Dedifferentiated amniotic fluid mesenchymal stem cell (primary cell): ENCODE results near the gene ADAP1.
"Not testable (repeated sequence)": the region's sequence is repeated elsewhere in the genome, so short reads cannot be mapped to it uniquely, and the experiment has no call there.

Experiments
- DNase-seq: peaks from one replicate; pipeline ENCODE4 v3.0.0-alpha.2; 2016; ENCODE audit errors: extremely low spot score

ADAP1 gene, protein sequence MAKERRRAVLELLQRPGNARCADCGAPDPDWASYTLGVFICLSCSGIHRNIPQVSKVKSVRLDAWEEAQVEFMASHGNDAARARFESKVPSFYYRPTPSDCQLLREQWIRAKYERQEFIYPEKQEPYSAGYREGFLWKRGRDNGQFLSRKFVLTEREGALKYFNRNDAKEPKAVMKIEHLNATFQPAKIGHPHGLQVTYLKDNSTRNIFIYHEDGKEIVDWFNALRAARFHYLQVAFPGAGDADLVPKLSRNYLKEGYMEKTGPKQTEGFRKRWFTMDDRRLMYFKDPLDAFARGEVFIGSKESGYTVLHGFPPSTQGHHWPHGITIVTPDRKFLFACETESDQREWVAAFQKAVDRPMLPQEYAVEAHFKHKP

DNA sequence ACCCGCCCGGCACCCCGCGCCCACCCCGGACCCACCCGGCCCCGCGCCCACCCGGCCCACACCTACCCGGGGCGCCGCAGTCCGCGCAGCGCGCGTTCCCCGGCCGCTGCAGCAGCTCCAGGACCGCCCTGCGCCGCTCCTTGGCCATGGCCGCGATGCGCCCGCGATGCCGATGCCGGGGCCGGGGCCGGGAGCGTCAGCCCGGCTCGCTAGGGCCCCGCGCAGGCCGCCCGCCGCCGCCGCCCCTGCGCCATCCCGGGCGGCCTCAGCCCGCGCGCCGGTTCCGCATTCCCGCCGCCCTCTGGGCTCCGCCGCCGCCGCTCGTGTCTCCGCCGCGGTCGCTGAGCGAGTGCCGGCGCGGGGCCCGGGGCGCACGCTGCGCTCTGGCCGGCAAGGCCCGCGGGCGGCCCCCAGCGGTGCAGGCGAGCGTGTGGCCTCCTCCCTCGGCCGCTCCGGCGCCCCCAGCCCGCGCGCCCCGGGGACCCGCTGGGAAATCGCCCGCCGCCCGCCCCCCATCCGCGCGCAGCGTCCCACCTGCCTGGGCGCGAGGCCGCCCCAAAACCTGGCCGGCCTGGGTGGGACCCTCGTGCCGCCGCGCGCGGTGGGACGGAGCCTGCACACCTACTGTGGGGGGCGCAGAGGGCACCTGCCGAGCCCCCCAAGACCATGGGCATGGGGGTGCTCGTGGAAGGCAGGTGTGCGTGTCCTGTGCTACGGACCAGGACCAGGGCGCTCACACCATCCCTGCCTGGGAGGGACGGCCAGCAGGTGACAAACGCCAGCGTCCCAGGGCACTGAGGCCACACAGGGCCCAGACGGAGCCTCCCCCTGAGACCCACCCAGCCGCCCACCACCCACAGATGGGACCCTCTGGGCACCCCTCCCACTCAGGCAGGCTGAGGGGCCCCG is at the start of gene ADAP1:
TSS of gene ADAP1 (minus strand) at position 351 of the 909 bp plus-strand sequence. CDS start at position 148, 203 bp downstream.
- no peak for DNase-seq

DNA sequence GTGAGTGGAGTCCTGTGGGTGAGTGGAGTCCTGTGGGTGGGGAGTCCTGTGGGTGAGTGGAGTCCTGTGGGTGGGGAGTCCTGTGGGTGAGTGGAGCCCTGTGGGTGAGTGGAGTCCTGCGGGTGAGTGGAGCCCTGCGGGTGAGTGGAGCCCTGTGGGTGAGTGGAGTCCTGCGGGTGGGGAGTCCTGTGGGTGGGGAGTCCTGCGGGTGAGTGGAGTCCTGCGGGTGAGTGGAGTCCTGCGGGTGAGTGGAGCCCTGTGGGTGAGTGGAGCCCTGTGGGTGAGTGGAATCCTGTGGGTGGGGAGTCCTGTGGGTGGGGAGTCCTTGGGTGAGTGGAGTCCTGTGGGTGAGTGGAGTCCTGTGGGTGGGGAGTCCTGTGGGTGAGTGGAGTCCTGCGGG is 48.0 kb upstream of the ADAP1 start:
- DNase-seq: not testable (repeated sequence)

DNA sequence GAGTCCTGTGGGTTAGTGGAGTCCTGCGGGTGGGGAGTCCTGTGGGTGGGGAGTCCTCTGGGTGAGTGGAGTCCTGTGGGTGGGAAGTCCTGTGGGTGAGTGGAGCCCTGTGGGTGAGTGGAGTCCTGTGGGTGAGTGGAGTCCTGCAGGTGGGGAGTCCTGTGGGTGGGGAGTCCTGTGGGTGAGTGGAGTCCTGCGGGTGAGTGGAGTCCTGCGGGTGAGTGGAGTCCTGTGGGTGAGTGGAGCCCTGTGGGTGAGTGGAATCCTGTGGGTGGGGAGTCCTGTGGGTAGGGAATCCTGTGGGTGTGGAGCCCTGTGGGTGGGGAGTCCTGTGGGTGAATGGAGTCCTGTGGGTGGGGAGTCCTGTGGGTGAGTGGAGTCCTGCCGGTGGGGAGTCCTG is 47.5 kb upstream of the ADAP1 start:
- DNase-seq: not testable (repeated sequence)

DNA sequence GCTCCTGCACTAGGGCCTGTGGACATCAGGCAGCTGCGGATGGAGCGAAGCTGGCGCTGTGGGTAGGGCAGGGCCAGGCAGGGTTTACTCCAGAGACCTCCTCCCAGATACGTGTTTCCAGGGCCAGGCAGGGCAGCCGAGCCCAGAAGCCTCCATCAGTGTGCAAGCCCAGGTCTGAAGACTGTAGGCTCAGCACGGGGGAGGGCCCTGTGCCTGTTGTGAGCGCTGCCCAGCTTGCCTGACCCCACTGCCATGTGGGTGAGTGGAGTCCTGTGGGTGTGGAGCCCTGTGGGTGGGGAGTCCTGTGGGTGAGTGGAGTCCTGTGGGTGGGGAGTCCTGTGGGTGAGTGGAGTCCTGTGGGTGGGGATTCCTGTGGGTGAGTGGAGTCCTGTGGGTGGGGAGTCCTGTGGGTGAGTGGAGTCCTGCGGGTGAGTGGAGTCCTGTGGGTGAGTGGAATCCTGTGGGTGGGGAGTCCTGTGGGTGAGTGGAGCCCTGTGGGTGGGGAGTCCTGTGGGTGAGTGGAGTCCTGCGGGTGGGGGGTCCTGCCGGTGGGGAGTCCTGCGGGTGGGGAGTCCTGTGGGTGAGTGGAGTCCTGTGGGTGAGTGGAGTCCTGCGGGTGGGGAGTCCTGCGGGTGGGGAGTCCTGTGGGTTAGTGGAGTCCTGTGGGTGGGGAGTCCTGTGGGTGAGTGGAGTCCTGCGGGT is 46.7 kb upstream of the ADAP1 start:
- DNase-seq: not testable (repeated sequence)

DNA sequence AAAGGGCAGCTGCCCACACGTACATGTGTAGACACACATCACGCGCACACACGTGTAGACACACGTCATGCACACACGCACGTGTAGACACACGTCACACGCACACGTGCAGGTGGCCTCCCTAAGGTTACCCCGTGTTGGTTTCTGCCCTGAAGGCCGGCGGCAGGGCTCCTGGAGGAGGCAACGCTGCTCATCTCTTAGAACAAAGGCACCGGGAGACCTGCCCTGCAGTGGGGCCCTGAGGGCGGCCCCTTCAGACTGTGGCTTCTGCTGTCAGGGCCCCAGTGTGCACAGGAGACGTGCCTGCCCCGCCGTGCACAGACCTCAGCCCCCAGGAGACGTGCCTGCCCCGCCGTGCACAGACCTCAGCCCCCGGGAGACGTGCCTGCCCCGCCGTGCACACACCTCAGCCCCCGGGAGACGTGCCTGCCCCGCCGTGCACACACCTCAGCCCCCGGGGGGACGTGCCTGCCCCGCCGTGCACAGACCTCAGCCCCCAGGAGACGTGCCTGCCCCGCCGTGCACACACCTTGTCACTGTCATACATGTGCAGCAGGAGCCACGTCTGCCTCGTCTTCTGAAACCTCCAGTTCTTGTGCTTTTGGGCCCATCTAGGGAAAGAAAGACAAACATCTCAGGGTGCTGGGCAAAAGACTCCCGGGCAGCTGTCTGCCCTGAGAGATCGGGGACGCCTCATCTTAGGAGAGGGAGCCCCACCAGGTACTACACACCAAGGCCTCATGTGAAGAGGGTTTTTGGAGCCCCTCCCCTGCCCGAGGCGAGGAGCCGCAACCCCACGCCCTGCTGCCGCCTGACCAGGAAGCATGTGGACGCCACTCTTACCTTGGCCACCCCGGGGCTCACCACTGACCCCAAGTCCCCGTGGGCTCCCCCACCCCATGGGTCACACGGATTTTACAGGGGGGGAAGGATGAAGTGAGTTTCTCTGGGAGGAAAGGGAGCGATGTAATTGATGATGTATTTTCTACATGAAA is 45.8 kb upstream of the ADAP1 start:
- DNase-seq: no peak

DNA sequence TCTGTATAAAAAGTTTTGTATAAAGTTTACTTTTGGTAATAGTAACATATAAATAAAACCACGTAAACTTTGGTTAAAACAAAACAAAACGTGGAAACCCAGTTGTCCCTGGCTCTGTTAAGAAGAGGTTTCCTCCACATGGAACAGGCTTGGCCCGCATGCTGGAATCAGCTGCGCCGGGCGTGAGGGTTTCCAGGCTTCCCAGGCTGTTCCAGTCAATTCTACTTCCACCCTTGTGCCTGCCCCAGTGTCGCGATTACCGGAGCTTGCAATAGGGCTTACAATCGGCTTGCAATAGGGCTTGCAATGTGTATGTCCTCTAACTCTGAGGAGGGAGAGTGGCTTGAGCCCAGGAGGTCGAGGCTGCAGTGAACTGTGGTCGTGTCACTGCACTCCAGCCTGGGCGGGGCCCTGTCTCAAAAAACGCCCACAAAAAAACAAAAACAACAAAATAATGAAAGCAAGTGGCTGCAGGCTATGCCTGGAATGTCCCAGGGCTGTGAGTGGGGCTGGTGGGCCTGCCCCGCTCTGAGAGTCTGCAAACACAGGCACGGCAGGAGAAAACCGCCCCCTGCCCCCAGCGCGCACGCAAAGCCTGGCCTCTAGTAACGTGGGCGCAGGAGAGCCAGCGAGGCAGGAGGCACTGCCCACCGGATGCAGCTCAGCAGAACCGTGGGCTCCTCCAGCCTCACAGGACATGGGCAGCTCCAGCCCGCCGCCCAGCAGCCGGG is 44.8 kb upstream of the ADAP1 start:
- DNase-seq: no peak

DNA sequence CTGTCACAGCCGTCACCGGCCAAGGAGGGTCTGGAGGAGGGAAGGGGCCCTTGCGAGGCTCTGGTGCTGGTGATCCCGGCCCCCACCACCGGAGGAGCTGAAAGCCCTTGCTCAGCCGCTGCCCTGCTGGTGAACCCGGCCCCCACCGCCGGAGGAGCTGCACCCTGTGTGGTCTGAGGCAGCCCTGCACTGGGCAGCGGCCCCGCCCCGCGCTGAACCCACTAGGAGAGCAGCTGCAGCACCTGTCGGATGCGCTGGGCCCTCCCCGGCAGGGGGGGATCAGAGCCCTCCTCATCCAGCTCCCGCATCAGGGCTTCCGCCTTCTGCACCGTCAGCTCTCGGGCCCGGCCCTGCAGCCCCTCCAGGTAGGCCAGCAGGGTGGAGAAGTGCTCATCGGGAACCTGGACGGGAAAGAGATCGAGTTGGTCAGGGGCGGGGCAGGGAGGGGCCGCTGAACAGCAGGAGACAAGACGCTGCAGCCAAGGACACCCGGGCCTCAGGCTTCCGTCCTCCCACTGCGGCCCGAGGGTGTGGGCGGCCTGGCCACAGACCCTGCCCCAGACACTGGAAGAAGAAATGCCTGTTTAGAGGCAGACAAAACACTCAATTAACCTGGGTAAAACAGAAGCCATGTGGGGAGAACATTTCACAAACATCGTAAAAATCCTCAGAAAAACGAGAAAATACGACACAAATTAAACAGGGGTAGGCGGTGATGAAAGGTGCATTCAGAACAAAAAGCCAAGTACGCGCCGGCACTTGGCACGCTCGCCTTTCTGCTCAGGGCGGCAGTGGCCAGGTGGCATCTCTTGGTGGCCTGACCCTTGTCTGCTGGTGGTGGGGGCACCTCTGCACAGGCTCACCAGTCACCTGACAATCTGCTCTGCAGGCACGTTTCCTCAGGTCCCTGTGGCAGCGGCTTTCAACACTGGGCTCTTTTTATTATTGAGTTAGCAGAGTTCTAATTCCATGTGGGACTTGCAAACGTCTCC is 43.2 kb upstream of the ADAP1 start:
- no peak for DNase-seq

DNA sequence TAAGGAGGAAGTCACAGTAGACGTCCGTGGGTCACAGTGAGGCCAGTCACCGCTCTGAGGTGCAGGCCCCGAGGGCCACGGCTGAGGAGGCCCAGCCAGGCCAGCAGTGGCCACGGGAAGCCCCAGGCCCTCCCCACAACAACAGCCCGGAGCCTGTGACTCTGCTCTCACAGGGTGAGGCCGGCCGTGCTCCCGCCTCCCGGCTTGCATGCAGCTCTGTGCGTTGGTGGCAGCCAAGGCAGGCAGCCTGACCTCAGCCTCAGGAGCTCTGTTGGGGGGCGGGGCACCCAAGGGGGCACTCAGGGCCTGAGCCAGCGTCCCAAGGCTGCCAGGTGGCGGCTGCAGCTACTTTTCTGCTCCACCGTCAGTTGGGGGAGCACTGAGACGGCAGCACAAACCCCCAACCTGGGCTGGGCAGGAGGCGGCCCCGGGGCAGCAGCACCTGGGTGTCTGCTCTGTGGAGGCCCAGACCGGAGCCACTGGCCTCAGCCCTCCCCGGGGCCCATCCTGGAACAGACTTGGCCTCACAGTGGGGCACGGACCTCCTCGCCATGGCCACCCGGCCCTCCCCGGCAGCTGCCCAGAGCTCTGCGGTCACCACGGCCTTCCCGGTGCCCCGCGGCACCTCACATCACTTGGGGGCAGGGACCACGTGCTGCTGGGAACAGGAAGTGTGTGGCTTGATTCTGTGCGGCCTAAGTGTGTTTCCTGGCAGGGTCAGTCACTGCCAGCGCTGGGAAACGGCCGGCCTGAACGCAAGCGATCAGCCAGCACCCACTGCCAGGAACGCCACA is 41.8 kb upstream of the ADAP1 start:
- DNase-seq: no peak

DNA sequence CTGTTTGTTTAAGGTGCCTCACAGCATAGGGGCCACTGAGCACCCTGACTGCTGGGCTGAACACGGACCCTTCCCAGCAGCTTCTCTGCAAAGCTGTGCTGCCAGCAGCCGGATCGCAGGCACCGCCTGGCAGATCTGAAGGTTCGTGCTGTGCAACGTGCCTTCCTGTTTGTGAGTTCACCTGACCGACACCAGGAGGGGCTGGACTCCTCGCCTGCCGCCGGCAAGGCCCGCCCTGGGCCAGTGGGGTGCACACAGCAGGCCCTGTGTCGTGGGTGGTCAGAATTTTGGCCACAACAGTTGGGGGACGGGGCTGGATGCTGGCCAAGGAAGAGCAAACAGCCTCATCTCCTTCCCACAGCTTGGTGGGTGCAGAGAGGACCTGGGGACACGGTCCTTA is 41.1 kb upstream of the ADAP1 start:
- no peak for DNase-seq

DNA sequence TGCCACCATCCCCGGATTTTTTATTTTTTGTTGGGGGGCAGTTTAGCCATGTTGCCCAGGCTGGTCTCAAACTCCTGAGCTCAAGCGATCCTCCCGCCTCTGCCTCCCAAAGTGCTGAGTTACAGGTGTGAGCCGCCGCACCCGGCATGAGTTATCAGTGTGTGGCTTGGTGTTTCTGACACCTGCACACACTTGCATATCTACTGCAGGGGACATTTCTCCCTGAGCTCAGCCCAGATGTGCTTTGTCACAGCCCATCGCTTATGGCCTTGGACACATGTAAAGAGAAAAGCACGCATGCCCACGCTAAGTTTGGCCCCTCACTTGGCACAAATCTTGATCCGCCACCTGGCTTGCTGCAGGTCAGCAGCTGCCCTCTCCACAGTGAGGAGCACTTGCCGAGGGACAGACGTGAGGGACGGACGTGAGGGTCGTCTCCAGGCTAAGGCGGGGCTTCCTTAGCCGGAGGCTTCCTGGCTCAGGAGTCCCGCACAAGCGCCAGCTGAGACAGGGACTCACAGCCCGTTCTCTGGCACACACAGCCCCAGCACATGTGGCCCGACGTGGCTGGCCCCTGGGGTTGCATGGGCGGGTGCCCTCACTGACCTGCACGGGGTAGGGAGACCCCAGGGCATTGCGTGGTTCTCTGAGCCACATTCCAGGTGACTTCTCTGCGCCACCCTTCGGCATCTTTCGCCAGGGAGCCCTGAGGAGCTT is 40.3 kb upstream of the ADAP1 start:
- DNase-seq: no peak

DNA sequence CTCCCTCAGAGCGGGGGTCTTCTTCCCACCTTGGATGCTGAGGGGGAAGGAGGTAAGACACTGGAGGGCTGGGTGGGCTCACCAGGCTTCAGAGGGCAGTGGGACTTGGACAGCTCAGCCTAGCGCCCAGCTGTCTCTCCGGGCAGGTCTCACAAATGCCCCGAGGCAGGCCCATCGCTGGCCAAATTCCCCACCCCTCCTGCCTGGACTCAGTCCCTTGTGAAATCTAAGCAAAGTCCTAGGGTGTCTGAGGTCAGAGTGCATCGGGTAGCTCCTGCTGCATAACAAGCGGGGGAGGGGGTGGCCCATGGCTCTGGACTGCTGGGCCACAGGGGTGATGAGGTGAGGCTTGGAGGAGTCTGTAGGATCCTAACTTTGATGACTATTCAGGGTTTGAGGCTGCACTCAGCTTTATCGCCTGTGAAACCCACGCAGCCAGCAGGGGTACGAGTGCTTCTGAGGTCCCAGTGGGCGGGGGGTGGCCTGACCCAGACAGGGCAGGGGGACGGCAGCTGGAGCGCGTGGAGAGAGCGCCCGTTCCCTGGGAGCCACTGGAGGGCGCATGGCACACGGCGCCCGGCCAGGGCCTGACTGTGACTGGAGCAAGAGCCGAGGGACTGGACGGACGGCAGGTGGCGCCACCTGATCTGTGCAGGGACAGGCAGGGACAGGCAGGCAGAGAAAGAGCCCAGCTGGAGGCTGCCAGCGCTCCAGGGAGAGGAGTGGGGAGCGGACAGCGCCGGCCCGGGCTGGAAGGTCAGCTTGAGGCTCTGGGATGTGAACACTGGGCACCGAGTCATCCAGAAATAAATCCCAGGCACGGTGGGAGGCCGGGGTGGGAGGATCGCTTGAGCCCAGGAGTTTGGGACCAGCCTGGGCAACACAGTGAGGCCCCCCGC is 38.5 kb upstream of the ADAP1 start:
- peak; percentile 95 for DNase-seq

DNA sequence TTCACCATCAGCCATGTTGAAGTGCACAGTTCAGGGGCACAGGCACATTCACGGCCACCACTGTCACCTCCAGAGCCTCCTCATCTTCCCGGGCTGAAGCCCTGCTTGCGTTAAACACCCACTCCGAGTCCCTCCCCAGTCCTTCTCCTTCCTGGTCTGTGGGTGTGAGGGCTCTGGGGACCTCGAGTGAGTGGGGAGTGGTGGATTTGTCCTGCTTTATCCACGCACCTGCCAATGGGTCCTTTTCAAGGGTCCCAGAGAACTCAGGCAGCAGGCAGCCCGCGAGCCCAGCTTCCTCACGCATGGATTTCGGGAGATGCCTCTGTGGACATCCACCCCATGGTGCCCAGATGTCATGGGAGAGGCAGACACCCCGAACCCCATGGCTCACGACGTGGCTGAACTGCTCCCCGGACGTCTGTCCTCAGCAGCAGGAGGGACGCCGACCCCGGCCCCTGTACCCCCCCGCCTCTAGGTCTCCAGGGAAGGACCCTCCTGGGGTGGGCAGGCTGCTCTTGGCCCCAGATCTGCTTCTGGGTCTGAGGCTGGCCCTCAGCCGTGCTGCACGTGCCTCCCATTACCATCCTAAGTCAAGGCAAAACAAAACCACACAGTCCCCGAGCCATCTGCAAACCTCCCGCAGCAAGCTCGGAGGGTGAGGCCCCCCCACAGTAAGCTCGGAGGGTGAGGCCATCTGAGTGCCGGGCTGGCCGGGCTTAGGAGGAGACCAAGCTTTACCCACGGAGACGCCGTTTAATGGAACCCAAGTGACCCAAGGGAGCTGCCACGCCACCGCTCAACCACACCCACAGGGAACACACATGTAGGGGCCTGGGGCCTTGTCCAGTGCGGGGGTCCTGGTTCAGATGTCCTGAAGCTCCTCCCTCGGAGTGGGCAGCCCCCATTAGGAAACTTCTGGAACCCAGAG is 37.5 kb upstream of the ADAP1 start:
- DNase-seq: no peak

DNA sequence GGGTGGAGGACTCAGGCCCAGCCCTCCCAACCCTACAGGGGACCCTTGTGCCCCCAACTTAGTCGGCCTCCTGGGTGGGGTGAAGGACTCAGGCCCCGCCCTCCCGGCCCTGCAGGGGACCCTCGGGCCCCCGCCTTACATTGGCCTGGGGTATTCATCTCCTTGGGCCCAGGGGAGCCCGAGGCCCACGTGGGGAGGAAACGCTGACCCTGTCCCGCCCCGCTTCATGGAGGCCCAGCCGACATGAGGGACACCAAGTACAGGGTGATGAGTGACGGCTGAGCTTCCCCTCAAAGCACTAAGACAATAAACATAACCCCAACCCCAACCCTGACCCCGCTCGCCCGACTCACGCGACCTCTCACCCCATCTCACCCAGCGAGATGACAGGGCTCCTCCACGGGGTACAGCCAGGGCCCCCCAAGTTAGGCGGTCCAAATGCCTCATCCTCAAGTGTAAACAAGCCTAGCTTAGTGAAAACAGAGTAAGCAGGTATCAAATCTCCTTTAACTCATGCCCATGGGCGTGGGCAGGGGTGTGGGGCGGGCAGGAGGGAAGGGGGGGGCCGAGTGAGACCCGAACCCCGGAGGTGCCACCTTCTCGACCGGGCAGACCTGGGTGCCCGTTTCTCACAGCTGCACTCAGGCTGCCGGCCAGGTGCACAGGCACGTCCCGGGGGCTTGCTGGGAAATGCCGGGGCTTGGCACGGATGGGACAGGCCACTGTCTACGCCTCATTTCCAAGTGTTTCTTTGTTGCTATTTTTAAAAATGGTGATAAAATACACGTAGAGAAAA is 36.7 kb upstream of the ADAP1 start:
- no peak for DNase-seq

DNA sequence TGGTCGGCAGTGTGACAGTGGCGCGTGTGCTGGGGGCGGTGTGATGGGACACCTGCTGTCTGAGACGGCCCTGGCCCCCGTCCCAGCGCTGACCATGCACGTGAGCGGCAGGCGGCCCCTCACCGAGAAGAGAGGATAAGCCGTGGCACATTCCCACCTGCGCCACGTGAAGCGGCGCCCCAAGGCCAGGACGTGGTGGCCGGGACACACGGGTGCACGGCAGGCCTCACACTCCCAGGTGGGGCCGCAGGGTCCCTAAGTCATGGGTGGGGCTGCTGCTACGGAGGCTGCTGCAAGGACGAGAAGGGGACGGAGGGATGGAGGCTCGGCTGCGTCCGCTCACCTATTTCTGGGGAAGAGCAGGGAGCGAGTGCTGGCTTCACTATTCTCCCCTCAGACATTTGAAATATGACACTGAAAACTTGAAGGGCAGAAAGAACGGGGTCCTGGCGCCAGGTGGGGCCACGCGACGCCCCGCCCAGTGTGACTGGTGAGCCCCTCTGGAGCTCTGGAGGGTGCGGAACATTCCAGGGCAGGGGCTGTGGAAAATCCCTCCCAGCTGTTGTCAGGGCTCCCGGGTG is 36.0 kb upstream of the ADAP1 start:
- no peak for DNase-seq
